AG09319 (cell line): ENCODE measurements around the gene TMIGD3.

Experiments
- DNase-seq: peaks from one replicate; pipeline ENCODE4 v3.0.0-alpha.2; 2010; ENCODE audit warnings: low read depth; ENCODE audit errors: extremely low read depth
- TF ChIP-seq, protein P1 (sequence below): IDR thresholded peaks from 2 replicates; pipeline ENCODE4 v1.5.1; 2011; ENCODE audit warnings: low read depth, mild to moderate bottlenecking, inconsistent platforms, low read length, moderate library complexity

The TMIGD3 gene

DNA sequence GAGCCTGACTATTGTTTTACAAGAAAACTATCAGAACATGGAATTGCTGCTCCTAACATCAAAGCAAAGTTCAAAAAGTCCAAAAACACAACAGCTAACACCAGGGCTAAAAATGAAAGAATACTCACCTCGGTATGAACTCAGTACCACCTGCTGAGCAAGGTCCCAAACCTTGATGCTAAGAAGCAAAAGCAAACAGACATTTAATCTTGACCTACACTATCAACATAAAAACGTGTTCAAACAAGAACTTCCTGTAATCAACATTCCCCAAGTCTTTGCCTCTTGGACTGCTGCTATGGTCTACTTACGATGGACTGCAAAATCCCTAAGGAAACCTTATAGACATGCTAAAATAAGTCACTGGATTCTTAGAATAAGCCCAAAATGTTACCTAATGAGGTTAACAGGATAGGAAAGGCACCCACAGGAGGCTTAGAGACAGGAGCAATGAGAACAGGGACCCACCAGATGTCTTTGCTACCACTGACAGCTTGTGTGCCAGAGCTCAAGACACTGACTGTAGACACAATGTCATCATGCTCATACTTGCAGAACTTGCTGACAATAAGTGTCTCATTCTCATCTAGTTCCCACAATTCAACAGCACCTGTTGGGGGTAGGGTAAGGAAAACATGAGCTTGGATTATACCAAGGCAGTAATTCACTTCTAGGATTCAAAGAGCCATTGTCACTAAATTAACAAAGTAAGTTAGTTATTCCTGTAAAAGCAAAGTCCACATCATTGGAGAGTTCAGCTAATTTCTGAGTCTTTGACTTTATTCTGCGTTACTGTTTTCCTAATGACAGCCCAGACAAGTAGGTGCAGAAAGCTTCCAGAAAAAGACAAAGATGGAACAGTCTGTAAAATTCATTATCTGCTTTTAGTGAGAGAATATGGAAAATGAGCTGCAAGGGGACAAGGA, 56.2 kb downstream of the TMIGD3 start:
- TF ChIP-seq, protein P1, sequence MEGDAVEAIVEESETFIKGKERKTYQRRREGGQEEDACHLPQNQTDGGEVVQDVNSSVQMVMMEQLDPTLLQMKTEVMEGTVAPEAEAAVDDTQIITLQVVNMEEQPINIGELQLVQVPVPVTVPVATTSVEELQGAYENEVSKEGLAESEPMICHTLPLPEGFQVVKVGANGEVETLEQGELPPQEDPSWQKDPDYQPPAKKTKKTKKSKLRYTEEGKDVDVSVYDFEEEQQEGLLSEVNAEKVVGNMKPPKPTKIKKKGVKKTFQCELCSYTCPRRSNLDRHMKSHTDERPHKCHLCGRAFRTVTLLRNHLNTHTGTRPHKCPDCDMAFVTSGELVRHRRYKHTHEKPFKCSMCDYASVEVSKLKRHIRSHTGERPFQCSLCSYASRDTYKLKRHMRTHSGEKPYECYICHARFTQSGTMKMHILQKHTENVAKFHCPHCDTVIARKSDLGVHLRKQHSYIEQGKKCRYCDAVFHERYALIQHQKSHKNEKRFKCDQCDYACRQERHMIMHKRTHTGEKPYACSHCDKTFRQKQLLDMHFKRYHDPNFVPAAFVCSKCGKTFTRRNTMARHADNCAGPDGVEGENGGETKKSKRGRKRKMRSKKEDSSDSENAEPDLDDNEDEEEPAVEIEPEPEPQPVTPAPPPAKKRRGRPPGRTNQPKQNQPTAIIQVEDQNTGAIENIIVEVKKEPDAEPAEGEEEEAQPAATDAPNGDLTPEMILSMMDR: no peak
- no peak for DNase-seq

DNA sequence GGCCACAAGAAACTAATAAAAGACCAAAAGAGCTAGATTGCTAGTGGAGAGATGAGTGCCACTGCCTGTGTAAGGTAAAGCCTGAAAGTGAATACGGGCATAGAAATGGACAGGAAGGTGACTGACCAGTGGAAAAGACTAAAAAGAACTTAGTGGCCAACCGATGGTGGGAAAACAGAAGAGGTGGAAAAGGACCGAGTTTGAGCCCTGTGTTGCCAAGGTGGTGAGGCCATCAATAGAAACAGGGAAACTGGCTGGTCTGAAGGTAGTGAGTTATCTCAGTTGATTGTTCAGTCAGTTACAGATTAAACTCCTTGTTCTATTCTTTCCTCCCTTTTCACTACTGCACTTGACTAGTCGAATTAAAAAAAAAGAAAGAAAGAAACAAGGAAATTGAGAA, 56.9 kb downstream of the TMIGD3 start:
- TF ChIP-seq, protein P1: no peak
- DNase-seq: no peak

DNA sequence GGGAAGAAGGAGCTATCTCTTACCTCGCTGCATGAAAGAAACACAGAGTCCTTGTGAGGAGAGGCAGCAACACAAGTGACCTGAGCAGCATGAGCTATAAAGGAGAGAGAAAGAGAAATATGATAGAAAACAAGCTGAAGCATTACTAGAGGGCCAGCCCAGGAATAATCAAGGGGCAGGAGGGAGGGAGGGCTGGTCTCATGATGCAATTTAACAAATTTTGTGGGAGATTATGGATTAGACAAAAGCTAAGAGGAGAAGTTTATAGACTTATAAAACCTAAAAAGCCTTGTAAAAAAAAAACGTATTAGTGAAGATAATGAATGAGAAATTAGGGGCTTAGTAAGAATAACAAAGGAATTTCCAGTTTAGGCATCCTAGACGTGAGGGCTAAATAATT, 59.4 kb downstream of the TMIGD3 start:
- TF ChIP-seq, protein P1: no peak

DNA sequence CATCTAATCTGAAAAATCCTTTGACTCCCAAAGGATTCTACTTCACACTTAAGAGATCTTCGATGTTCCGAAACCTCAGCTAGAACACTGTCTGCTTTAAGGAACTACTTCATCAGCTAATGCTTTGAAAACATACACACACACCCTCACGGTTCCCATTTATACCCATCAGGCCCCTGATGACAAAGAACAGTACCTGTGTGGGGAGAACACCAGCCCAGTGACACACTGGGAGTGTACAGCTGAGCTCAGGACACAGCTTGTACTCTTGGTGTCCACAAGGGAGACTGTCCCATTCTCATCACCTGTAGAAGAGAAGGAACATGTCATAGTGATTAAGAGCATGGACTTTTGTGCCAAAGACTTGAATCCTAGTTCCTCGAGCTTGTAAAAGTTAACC, 61.0 kb downstream of the TMIGD3 start:
- TF ChIP-seq, protein P1: no peak
- no peak for DNase-seq

More for the DNA sequence above, 59.4 kb downstream of the TMIGD3 start:
- DNase-seq: no peak

DNA sequence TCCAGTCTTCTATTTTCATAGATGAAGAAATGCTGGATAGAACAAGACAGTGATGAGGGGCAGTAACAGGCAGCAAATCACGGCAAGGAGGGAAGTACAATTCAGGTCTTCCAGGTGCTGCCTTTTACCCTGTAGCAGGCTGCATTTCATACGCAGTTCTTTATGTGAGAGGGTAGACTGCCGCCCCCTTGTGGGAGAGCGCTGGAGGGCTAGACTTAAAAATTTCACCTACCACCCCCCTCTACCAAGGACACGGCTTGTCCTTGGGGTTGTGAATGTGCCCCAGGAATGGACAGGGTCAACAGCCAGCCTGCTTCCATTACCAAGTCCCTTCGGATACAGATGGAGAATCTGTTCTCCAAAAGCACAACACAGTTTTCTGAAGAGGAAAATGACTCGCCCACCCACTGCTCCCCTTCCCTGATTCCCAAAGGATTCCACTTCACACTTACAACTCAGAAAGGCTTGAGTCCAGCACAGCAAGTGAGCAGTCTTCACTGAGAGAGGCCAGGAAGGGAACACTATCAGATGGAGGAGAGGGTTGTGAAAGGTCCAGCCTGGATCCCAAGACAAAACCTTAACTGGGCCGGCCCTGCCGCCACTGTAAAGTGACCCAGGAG, 61.8 kb downstream of the TMIGD3 start:
- TF ChIP-seq, protein P1: peak; percentile 31
- DNase-seq: no peak

DNA sequence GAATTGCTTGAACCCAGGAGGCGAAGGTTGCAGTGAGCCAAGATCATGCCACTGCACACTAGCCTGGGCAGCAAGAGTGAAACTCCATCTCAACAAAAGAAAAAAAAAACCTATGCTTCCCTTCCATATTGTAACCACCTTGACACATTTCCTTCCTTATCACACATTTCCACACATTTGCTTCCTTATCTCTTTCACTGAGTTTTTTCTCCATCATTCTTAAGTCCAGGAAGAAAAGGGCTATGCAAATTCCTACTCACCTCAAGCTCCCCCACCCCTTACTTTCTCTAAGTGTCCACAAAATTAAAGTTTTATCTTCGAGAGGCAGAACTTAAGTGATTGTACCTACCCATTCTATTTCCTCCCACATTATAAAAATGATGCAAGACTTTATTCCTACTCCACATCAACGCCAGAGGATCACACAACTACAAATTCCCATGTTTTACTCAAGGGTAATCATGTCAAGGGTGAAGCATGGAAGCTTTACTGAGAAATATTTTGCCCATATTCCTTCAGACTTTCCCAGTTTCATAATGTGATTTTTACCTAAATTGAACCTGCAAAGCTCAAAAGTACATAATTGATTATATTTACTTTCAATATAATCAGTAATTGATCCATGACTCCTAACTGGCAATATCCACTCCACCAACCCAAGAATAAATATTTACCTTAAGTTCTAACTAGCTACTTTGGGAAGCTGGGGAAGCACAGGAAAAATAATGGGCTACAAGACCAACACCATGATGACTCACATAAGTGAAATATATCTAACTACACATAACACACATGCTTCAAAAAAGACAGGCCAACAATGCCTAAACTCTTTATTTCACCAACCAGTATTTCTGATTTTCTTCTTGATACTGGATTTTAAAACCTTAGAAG, 63.7 kb downstream of the TMIGD3 start:
- no peak for DNase-seq
- TF ChIP-seq, protein P1: no peak
